NK-92 treated with Interleukin-12 subunit alpha and Interleukin-12 subunit beta, amount 100 ng/mL, for 24 hours (cell line): ENCODE data around the gene CLTCL1.
"Not testable (repeated sequence)": the region's sequence is repeated elsewhere in the genome, so short reads cannot be mapped to it uniquely, and the experiment has no call there.

Experiments used
- DNase-seq: peaks from one replicate; lab custom pipeline; 2025; lab: John Stamatoyannopoulos, UW

CLTCL1 gene

GRCh38 chr22:19291580-19292457, at the start of gene CLTCL1:
TSS of gene CLTCL1 (minus strand) at chr22:19291719. CDS start at chr22:19291641, 78 bp downstream.
- DNase-seq: no peak

- DNase-seq: no peak
These were observed 45.6 kb upstream of the CLTCL1 start for GRCh38 chr22:19337137-19337536.

- no peak for DNase-seq
These were observed 44.9 kb upstream of the CLTCL1 start for GRCh38 chr22:19336133-19337075.

- no peak for DNase-seq
These were observed 40.5 kb upstream of the CLTCL1 start for GRCh38 chr22:19331975-19332374.

- DNase-seq: no peak
These were observed 40.0 kb upstream of the CLTCL1 start for GRCh38 chr22:19331474-19331873.

- no peak for DNase-seq
These were observed 39.4 kb upstream of the CLTCL1 start for GRCh38 chr22:19330865-19331418.

GRCh38 chr22:19330205-19330604, 38.7 kb upstream of the CLTCL1 start:
- not testable (repeated sequence) for DNase-seq

- DNase-seq: no peak
These were observed 37.9 kb upstream of the CLTCL1 start for GRCh38 chr22:19329454-19329853.

- DNase-seq: no peak
These were observed 33.9 kb upstream of the CLTCL1 start for GRCh38 chr22:19325296-19325948.

GRCh38 chr22:19323420-19323819, 31.9 kb upstream of the CLTCL1 start:
- DNase-seq: not testable (repeated sequence)

- DNase-seq: no peak
These were observed 30.2 kb upstream of the CLTCL1 start for GRCh38 chr22:19321757-19322156.

GRCh38 chr22:19320136-19320535, 28.6 kb upstream of the CLTCL1 start:
- not testable (repeated sequence) for DNase-seq

GRCh38 chr22:19319281-19319680, 27.8 kb upstream of the CLTCL1 start:
- DNase-seq: no peak

- DNase-seq: no peak
These were observed 26.3 kb upstream of the CLTCL1 start for GRCh38 chr22:19317865-19318264.

- no peak for DNase-seq
These were observed 16.4 kb upstream of the CLTCL1 start for GRCh38 chr22:19307872-19308271.

GRCh38 chr22:19306535-19306934, 15.0 kb upstream of the CLTCL1 start:
- not testable (repeated sequence) for DNase-seq

GRCh38 chr22:19304547-19304946, 13.0 kb upstream of the CLTCL1 start:
- DNase-seq: no peak

- DNase-seq: no peak
These were observed 12.3 kb upstream of the CLTCL1 start for GRCh38 chr22:19303785-19304184.

GRCh38 chr22:19295733-19296132, 4.2 kb upstream of the CLTCL1 start:
- DNase-seq: no peak

GRCh38 chr22:19292458-19293230, 1.1 kb upstream of the CLTCL1 start:
- no peak for DNase-seq

- no peak for DNase-seq
These were observed 320 bp downstream of the CLTCL1 start for GRCh38 chr22:19291218-19291579.
